Mammary epithelial cell (primary cell): Measurements from ENCODE around the gene CUZD1.

Experiments
- EZH2 ChIP-seq: IDR thresholded peaks from 2 replicates; pipeline ENCODE4 v1.6.1; 2012; ENCODE audit warnings: low read length, inconsistent platforms, borderline replicate concordance
- TF ChIP-seq, protein P1 (sequence below), 2 donors: IDR thresholded peaks in 1 of 2; conservative IDR thresholded peaks in 1 of 2; 2 replicates each; pipeline ENCODE4 v1.5.1; 2011 to 2012; ENCODE audit warnings: inconsistent platforms in 2 of 2, low read length in 2 of 2, mild to moderate bottlenecking in 2 of 2, control low read depth in 1 of 2, low read depth in 1 of 2; ENCODE audit not compliant: insufficient read depth in 1 of 2; ENCODE audit errors: extremely low read depth in 1 of 2

DNA sequence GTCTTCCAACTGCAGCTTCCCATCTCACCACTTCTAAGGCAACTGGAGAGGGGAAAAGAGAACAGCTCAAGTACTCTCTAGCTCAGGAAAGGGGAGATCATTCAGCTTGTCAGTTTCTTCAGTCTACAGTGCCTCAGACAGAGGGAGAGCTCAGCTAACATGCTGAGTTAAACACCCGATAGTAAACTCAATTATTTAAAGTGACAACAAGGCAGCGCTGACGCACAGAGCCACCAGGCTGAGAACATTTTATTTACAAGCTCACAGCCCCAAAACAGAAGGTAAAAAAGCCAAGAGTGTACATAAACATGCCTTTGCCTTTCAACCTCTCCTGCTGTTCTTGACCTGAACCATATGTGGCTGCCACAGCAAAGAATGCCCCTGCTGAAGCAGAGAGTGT is 10.1 kb upstream of the CUZD1 start:
- TF ChIP-seq, protein P1, sequence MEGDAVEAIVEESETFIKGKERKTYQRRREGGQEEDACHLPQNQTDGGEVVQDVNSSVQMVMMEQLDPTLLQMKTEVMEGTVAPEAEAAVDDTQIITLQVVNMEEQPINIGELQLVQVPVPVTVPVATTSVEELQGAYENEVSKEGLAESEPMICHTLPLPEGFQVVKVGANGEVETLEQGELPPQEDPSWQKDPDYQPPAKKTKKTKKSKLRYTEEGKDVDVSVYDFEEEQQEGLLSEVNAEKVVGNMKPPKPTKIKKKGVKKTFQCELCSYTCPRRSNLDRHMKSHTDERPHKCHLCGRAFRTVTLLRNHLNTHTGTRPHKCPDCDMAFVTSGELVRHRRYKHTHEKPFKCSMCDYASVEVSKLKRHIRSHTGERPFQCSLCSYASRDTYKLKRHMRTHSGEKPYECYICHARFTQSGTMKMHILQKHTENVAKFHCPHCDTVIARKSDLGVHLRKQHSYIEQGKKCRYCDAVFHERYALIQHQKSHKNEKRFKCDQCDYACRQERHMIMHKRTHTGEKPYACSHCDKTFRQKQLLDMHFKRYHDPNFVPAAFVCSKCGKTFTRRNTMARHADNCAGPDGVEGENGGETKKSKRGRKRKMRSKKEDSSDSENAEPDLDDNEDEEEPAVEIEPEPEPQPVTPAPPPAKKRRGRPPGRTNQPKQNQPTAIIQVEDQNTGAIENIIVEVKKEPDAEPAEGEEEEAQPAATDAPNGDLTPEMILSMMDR (conservative IDR thresholded peaks at IDR 0.05 in 1 of 2, IDR thresholded peaks at IDR 0.05 in 1 of 2; ENCODE audit: extremely low read depth in 1 of 2, insufficient read depth in 1 of 2, low read depth in 1 of 2, low read length in 2 of 2): no peak
- no peak for TF ChIP-seq EZH2
